ENCODE data around the gene ORMDL2. TPM values are rescaled to one million over a fixed set of nuclear protein-coding genes. Genes with fewer than 3 reads are reported as not detected.

Gene ORMDL2
- total RNA-seq, 1 donor from 2014 or later, result 54.8 TPM

DNA sequence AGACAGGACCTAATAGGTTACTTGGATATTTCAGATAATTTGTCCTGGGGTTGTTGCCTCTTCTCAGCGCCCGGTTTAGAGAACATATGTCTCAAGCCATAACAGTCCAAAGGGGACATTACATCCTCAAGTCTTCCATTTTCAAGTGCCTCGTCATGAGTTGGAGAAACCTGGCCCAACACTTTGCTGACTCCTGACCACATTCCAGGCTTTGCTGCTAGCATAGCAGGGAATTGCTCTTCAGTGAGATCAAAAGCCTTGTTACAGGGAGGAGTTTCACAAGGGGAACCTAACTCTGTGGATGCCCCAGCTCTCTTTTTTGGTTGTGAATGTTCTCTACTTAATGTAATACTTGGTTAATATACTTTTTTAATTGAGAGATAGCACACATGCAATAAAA lies 33.1 kb downstream of the ORMDL2 start:
- Mint-ChIP-seq H3K9me3 (ENCODE audit: unreplicated experiment) (no peaks in the 10 kb centered on the region), H3K27ac (ENCODE audit: unreplicated experiment) (no peak overlapping the region), H3K27me3 (ENCODE audit: low read depth, unreplicated experiment) (no peaks in the 10 kb centered on the region), H3K4me3 (ENCODE audit: unreplicated experiment) (no peak overlapping the region), H3K36me3 (ENCODE audit: low read depth, unreplicated experiment) (no peaks in the 10 kb centered on the region), H3K4me1 (ENCODE audit: low read depth, unreplicated experiment) (peaks cover 25% of the 10 kb centered on the region)
- Histone ChIP-seq H3K27me3 (ENCODE audit: insufficient read depth, low read length) (no peaks in the 10 kb centered on the region), H3K4me2 (ENCODE audit: low read length) (no peak overlapping the region), H3K4me3 (ENCODE audit: insufficient read depth, low read depth, low read length) (no peak overlapping the region), H3K9me3 (ENCODE audit: insufficient read depth, low read depth, low read length) (no peaks in the 10 kb centered on the region), H3K9ac (ENCODE audit: low read length) (no peak overlapping the region), H3K36me3 (ENCODE audit: insufficient read depth, low read length) (no peaks in the 10 kb centered on the region), H4K20me1 (ENCODE audit: insufficient read depth, low read length) (no peaks in the 10 kb centered on the region), H3K79me2 (ENCODE audit: insufficient read depth, low read length) (no peaks in the 10 kb centered on the region), H3K4me1 (ENCODE audit: insufficient read depth, low read length) (peaks cover 16% of the 10 kb centered on the region), H2AFZ (ENCODE audit: low read depth, low read length) (no peak overlapping the region), H3K27ac (ENCODE audit: low read depth, low read length) (no peak overlapping the region)
- DNase-seq (ENCODE audit: low read depth) (peak; percentile 34), FAIRE-seq (no peak)
- TF ChIP-seq EZH2 (IDR thresholded peaks at IDR 0.05; ENCODE audit: insufficient read depth, low read length) (no peak), CTCF (IDR thresholded peaks at IDR 0.05; ENCODE audit: insufficient read depth, low read depth, low read length) (no peak)

DNA sequence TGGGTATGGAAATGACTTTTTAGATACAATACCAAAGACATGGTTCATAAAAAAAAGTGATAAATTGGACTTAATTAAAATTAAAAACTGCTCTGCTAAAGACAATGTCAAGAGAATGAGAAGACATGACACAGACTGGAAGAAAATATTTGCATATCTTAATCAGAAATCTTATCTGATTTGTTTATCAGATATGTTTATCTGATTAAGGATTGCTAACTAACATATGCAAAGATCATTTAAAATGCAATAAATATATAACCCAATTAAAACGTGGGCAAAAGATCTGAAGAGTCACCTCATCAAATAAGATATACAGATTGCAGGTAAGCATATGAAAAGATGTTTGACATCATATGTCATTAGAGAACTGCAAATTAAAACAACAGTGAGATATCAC lies 34.9 kb downstream of the ORMDL2 start:
- no peak overlapping the region for H3K4me2 ChIP-seq (ENCODE audit: low read length)
- no peaks in the 10 kb centered on the region for H3K36me3 ChIP-seq (ENCODE audit: insufficient read depth, low read length)
- TF ChIP-seq CTCF (IDR thresholded peaks at IDR 0.05; ENCODE audit: insufficient read depth, low read depth, low read length) (no peak), EZH2 (IDR thresholded peaks at IDR 0.05; ENCODE audit: insufficient read depth, low read length) (no peak)
- no peaks in the 10 kb centered on the region for H4K20me1 ChIP-seq (ENCODE audit: insufficient read depth, low read length)
- Mint-ChIP-seq H3K27me3 (ENCODE audit: low read depth, unreplicated experiment) (no peaks in the 10 kb centered on the region), H3K36me3 (ENCODE audit: low read depth, unreplicated experiment) (no peaks in the 10 kb centered on the region), H3K4me1 (ENCODE audit: low read depth, unreplicated experiment) (peaks cover 15% of the 10 kb centered on the region), H3K4me3 (ENCODE audit: unreplicated experiment) (no peak overlapping the region), H3K27ac (ENCODE audit: unreplicated experiment) (no peak overlapping the region), H3K9me3 (ENCODE audit: unreplicated experiment) (no peaks in the 10 kb centered on the region)
- DNase-seq (ENCODE audit: low read depth), result no peak
- H3K9ac ChIP-seq (ENCODE audit: low read length), result no peak overlapping the region
- no peak overlapping the region for H3K4me3 ChIP-seq (ENCODE audit: insufficient read depth, low read depth, low read length)
- H2AFZ ChIP-seq (ENCODE audit: low read depth, low read length), result no peak overlapping the region
- H3K27ac ChIP-seq (ENCODE audit: low read depth, low read length), result no peak overlapping the region
- H3K27me3 ChIP-seq (ENCODE audit: insufficient read depth, low read length), result no peaks in the 10 kb centered on the region
- H3K79me2 ChIP-seq (ENCODE audit: insufficient read depth, low read length), result no peaks in the 10 kb centered on the region
- H3K4me1 ChIP-seq (ENCODE audit: insufficient read depth, low read length), result peaks cover 6% of the 10 kb centered on the region
- no peak for FAIRE-seq
- no peaks in the 10 kb centered on the region for H3K9me3 ChIP-seq (ENCODE audit: insufficient read depth, low read depth, low read length)

GRCh38 chr12:55861396-55861795 lies 43.6 kb downstream of the ORMDL2 start:
- TF ChIP-seq EZH2 (IDR thresholded peaks at IDR 0.05; ENCODE audit: insufficient read depth, low read length), result no peak
- no peak for TF ChIP-seq CTCF (IDR thresholded peaks at IDR 0.05; ENCODE audit: insufficient read depth, low read depth, low read length)
- no peak overlapping the region for H3K9ac ChIP-seq (ENCODE audit: low read length)
- H3K4me2 ChIP-seq (ENCODE audit: low read length), result no peak overlapping the region
- H3K4me3 ChIP-seq (ENCODE audit: insufficient read depth, low read depth, low read length), result no peak overlapping the region
- no peak overlapping the region for H3K4me3 Mint-ChIP-seq (ENCODE audit: unreplicated experiment)
- no peaks in the 10 kb centered on the region for H4K20me1 ChIP-seq (ENCODE audit: insufficient read depth, low read length)
- H3K27ac ChIP-seq (ENCODE audit: low read depth, low read length), result no peak overlapping the region
- no peak overlapping the region for H2AFZ ChIP-seq (ENCODE audit: low read depth, low read length)
- no peaks in the 10 kb centered on the region for H3K36me3 Mint-ChIP-seq (ENCODE audit: low read depth, unreplicated experiment)
- H3K79me2 ChIP-seq (ENCODE audit: insufficient read depth, low read length), result no peaks in the 10 kb centered on the region
- no peaks in the 10 kb centered on the region for H3K27me3 Mint-ChIP-seq (ENCODE audit: low read depth, unreplicated experiment)
- no peaks in the 10 kb centered on the region for H3K4me1 ChIP-seq (ENCODE audit: insufficient read depth, low read length)
- no peaks in the 10 kb centered on the region for H3K36me3 ChIP-seq (ENCODE audit: insufficient read depth, low read length)
- H3K27me3 ChIP-seq (ENCODE audit: insufficient read depth, low read length), result no peaks in the 10 kb centered on the region
- H3K27ac Mint-ChIP-seq (ENCODE audit: unreplicated experiment), result no peak overlapping the region
- H3K9me3 Mint-ChIP-seq (ENCODE audit: unreplicated experiment), result peaks cover 6% of the 10 kb centered on the region
- FAIRE-seq, result no peak
- DNase-seq (ENCODE audit: low read depth), result no peak
- no peaks in the 10 kb centered on the region for H3K4me1 Mint-ChIP-seq (ENCODE audit: low read depth, unreplicated experiment)
- H3K9me3 ChIP-seq (ENCODE audit: insufficient read depth, low read depth, low read length), result no peaks in the 10 kb centered on the region
